SK-N-SH (cell line): ENCODE data around the gene GULP1. TPM values are rescaled to one million over a fixed set of nuclear protein-coding genes. Genes with fewer than 3 reads are reported as not detected.
"Not testable (repeated sequence)": the region's sequence is repeated elsewhere in the genome, so short reads cannot be mapped to it uniquely, and the experiment has no call there.

Experiments
- CTCF ChIA-PET: fragments of 300-600, 350-600 bp; formaldehyde crosslinking; extraction: SDS; loops from one replicate; lab custom pipeline; 2021; lab: Yijun Ruan, JAX
- POLR2A ChIA-PET: fragments of 350-600 bp; sonication (Branson Sonifier 250); formaldehyde crosslinking; extraction: SDS; loops from one replicate; lab custom pipeline; 2020; ENCODE audit warnings: antibody characterized with exemption, inconsistent platforms; lab: Yijun Ruan, JAX
- DNase-seq: peaks from one replicate; pipeline ENCODE4 v3.0.0; 2012
- H2AFZ ChIP-seq: fragments of 200-600 bp; sonication (generic); 2 replicates; pipeline ENCODE4 v1.8.1; 2016; ENCODE audit warnings: antibody characterized with exemption, mild to moderate bottlenecking, low read depth
- H3F3A ChIP-seq: fragments of 200-600 bp; sonication (generic); replicated peaks from 2 replicates; pipeline ENCODE3; 2016; ENCODE audit warnings: antibody characterized with exemption, mild to moderate bottlenecking; ENCODE audit not compliant: insufficient read depth
- H3K27ac ChIP-seq, 2 experiments: fragments of 200-500 bp in 1 of 2; fragments of 200-600 bp in 1 of 2; sonication (Bioruptor generic) in 1 of 2; sonication (generic), shearing (Covaris generic) in 1 of 2; 2 replicates each; pipeline versions ENCODE4 v1.5.1 to v1.6.1; 2014 to 2016; ENCODE audit warnings: low read depth in 2 of 2, inconsistent platforms in 1 of 2, low read length in 1 of 2, mild to moderate bottlenecking in 1 of 2, mixed read lengths in 1 of 2
- H3K27me3 ChIP-seq: fragments of 200-600 bp; sonication (generic), shearing (Covaris generic); 2 replicates; pipeline ENCODE4 v1.6.1; 2016; ENCODE audit warnings: mixed run types; ENCODE audit not compliant: insufficient read depth
- H3K36me3 ChIP-seq, 2 experiments: fragments of 200-500 bp in 1 of 2; fragments of 200-600 bp in 1 of 2; sonication (Bioruptor generic) in 1 of 2; sonication (generic) in 1 of 2; replicated peaks in 1 of 2; 2 replicates each; pipeline versions ENCODE3 to v1.5.1; 2014 to 2016; ENCODE audit warnings: low read length in 1 of 2, mild to moderate bottlenecking in 1 of 2; ENCODE audit not compliant: insufficient read depth in 2 of 2, control insufficient read depth in 1 of 2
- H3K4me1 ChIP-seq, 2 experiments: fragments of 200-500 bp in 1 of 2; fragments of 200-600 bp in 1 of 2; sonication (Bioruptor generic) in 1 of 2; sonication (generic), shearing (Covaris generic) in 1 of 2; 2 replicates each; pipeline versions ENCODE4 v1.5.1 to v1.6.1; 2014 to 2016; ENCODE audit warnings: low read depth in 1 of 2, low read length in 1 of 2, mixed run types in 1 of 2; ENCODE audit not compliant: insufficient read depth in 2 of 2, control insufficient read depth in 1 of 2
- H3K4me2 ChIP-seq: fragments of 200-600 bp; sonication (generic), shearing (Covaris generic); 2 replicates; pipeline ENCODE4 v1.6.1; 2017; ENCODE audit warnings: mixed run types
- H3K4me3 ChIP-seq, 2 experiments: fragments of 200-500 bp in 1 of 2; fragments of 200-600 bp in 1 of 2; sonication (Bioruptor generic) in 1 of 2; sonication (generic), shearing (Covaris generic) in 1 of 2; 2 replicates each; pipeline versions ENCODE4 v1.5.1 to v1.8.1; 2014 to 2016; ENCODE audit warnings: low read depth in 2 of 2, inconsistent platforms in 1 of 2, low read length in 1 of 2, mild to moderate bottlenecking in 1 of 2, mixed read lengths in 1 of 2, moderate library complexity in 1 of 2
- H3K79me2 ChIP-seq: fragments of 200-600 bp; sonication (generic); 2 replicates; pipeline ENCODE4 v1.8.1; 2017; ENCODE audit warnings: mild to moderate bottlenecking; ENCODE audit not compliant: insufficient read depth
- H3K9ac ChIP-seq: fragments of 200-600 bp; sonication (generic); 2 replicates; pipeline ENCODE4 v1.6.1; 2017; ENCODE audit warnings: mixed run types
- H3K9me2 ChIP-seq: fragments of 200-600 bp; sonication (generic); 2 replicates; pipeline ENCODE4 v1.6.1; 2017; ENCODE audit warnings: mixed run types
- H3K9me3 ChIP-seq: fragments of 200-600 bp; sonication (generic); 2 replicates; pipeline ENCODE4 v1.6.1; 2017; ENCODE audit warnings: mixed run types, mild to moderate bottlenecking, moderate library complexity
- H4K20me1 ChIP-seq: fragments of 200-600 bp; sonication (generic); 2 replicates; pipeline ENCODE4 v1.6.1; 2017; ENCODE audit warnings: mild to moderate bottlenecking, mixed run types; ENCODE audit not compliant: insufficient read depth
- GABPA ChIP-seq: IDR thresholded peaks from 2 replicates; pipeline ENCODE4 v1.4.0; 2012; ENCODE audit warnings: low read depth, mild to moderate bottlenecking
- JUND ChIP-seq: IDR thresholded peaks from 2 replicates; pipeline ENCODE4 v1.4.0; 2012
- NFIC ChIP-seq: IDR thresholded peaks from 2 replicates; pipeline ENCODE4 v1.4.0; 2012; ENCODE audit warnings: borderline replicate concordance
- NRF1 ChIP-seq: IDR thresholded peaks from 2 replicates; pipeline ENCODE4 v1.6.1; 2012; ENCODE audit warnings: low read depth, mild to moderate bottlenecking, low read length
- RAD21 ChIP-seq: IDR thresholded peaks from 2 replicates; pipeline ENCODE4 v1.6.1; 2012; ENCODE audit warnings: mild to moderate bottlenecking, low read length
- RFX5 ChIP-seq: IDR thresholded peaks from 2 replicates; pipeline ENCODE4 v1.6.1; 2012; ENCODE audit warnings: mild to moderate bottlenecking, improper control_type of control experiment, low read length
- YY1 ChIP-seq: IDR thresholded peaks from 2 replicates; pipeline ENCODE4 v1.4.0; 2012; ENCODE audit warnings: low read depth, mild to moderate bottlenecking
- WGBS: methylation state at CpG from one replicate; pipeline ENCODE4 v1.1.6; 2017; ENCODE audit warnings: low lambda C conversion rate; 5-methylcytosine and 5-hydroxymethylcytosine counted together
- polyA plus RNA-seq, 3 experiments: library from polyadenylated mRNA; depleted of rRNA; stranded (reverse); fragments of >200 nt; gene quantifications; 2 replicates each; pipeline ENCODE4 v1.2.3, GENCODE V29; 2012
- TF ChIP-seq, protein P1 (sequence below): fragments of 150-350 bp; IDR thresholded peaks from 2 replicates; pipeline ENCODE4 v1.6.1; 2017; ENCODE audit warnings: antibody characterized with exemption, low read length, low read depth, borderline replicate concordance
- TF ChIP-seq, protein P2 (sequence below): IDR thresholded peaks from 2 replicates; pipeline ENCODE4 v1.4.0; 2012; ENCODE audit warnings: low read depth, borderline replicate concordance
- TF ChIP-seq, protein P3 (sequence below): fragments of 150-350 bp; IDR thresholded peaks from 2 replicates; pipeline ENCODE4 v1.6.1; 2016; ENCODE audit warnings: mild to moderate bottlenecking, low read depth, low read length

The GULP1 gene
- polyA plus RNA-seq, 1 of the 3 experiments (the other 2 are of a cell fraction), result 33.8 TPM

DNA sequence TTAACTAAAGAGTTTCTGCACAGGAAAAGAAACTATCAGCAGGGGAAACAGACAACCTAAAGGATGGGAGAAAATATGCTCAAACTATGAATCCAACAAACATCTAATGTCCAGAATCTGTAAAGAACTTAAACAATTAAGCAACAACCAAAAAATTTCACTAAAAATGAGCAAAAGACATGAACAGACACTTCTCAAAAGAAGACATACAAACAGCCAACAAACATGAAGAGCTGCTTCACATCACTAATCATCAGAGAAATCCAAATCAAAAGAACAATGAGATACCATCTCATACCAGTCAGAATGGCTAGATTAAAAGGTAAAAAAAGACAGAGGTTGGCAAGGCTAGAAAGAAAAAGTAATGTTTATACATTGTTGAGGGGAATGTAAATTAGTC, 8.8 kb upstream of the GULP1 start (continued):
- TF ChIP-seq RFX5, result no peak
- TF ChIP-seq NFIC, result no peak
- TF ChIP-seq GABPA, result no peak

DNA sequence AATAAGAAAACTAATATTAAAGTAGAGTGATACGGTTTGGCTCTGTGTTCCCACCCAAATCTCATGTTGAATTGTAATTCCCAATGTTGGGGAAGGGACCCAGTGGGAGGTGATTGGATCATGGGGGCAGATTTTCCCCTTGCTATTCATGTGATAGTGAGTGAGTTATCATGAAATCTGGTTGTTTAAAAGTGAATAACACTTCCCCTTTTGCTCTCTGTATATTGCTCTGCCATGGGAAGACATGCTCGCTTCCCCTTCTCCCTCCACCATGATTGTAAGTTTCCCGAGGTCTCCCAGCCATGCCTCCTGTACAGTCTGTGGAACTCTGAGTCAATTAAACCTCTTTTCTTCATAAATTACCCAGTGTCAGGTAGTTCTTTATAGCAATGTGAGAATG, 7.4 kb upstream of the GULP1 start:
- H3K27me3 ChIP-seq, H3K9me3 ChIP-seq, H3K9ac ChIP-seq, H3K27ac ChIP-seq, H3F3A ChIP-seq, H4K20me1 ChIP-seq, H3K4me1 ChIP-seq, H3K36me3 ChIP-seq, H3K9me2 ChIP-seq, DNase-seq, H2AFZ ChIP-seq, H3K4me2 ChIP-seq, POLR2A ChIA-PET, H3K4me3 ChIP-seq, H3K79me2 ChIP-seq: not testable (repeated sequence)
- CTCF ChIA-PET, result interaction anchor here (2.1 kb wide), 1 partner anchor 85 kb away, joined by 5 read pairs; no protein-coding TSS in a partner anchor
- 87% methylated on average over 3 of the region's 3 CpGs for WGBS

DNA sequence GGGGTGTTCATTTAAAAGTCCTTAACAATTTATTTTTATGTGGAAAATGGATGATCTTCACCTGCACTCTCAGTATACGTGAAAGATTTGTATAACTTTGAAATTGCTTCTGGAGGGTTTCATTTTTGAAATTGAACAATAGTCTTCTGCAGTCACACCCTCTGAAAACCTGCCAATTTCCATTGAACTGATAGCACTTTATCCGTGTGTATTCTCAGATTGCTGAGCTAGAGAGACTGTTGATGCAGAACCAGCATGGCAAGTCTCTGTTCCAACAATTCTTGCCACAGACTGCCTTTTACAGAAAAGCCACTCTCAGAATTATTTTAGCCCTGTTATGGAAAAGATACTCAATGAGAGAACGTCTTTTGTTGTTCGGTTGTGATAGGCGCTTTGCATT, 6.6 kb upstream of the GULP1 start:
- H3K4me2 ChIP-seq, result no peak overlapping the region
- no peak overlapping the region for H3K9ac ChIP-seq
- H3K79me2 ChIP-seq, result no peaks in the 10 kb centered on the region
- H3K4me3 ChIP-seq, result no peak overlapping the region
- no peaks in the 10 kb centered on the region for H3F3A ChIP-seq
- H4K20me1 ChIP-seq, result no peaks in the 10 kb centered on the region
- no peaks in the 10 kb centered on the region for H3K27me3 ChIP-seq
- H2AFZ ChIP-seq, result no peak overlapping the region
- DNase-seq, result no peak
- H3K27ac ChIP-seq, result no peak overlapping the region
- ChIA-PET CTCF (interaction anchor here (2.1 kb wide), 1 partner anchor 84 kb away, joined by 5 read pairs; no protein-coding TSS in a partner anchor), POLR2A (no interaction called here)
- H3K9me3 ChIP-seq, result no peaks in the 10 kb centered on the region
- TF ChIP-seq, protein P1, sequence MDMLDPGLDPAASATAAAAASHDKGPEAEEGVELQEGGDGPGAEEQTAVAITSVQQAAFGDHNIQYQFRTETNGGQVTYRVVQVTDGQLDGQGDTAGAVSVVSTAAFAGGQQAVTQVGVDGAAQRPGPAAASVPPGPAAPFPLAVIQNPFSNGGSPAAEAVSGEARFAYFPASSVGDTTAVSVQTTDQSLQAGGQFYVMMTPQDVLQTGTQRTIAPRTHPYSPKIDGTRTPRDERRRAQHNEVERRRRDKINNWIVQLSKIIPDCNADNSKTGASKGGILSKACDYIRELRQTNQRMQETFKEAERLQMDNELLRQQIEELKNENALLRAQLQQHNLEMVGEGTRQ, result no peak
- TF ChIP-seq, protein P2, sequence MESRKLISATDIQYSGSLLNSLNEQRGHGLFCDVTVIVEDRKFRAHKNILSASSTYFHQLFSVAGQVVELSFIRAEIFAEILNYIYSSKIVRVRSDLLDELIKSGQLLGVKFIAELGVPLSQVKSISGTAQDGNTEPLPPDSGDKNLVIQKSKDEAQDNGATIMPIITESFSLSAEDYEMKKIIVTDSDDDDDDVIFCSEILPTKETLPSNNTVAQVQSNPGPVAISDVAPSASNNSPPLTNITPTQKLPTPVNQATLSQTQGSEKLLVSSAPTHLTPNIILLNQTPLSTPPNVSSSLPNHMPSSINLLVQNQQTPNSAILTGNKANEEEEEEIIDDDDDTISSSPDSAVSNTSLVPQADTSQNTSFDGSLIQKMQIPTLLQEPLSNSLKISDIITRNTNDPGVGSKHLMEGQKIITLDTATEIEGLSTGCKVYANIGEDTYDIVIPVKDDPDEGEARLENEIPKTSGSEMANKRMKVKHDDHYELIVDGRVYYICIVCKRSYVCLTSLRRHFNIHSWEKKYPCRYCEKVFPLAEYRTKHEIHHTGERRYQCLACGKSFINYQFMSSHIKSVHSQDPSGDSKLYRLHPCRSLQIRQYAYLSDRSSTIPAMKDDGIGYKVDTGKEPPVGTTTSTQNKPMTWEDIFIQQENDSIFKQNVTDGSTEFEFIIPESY, result no peak
- TF ChIP-seq NRF1, result no peak
- no peak for TF ChIP-seq JUND
- TF ChIP-seq RAD21, result no peak
- no peak for TF ChIP-seq YY1
- TF ChIP-seq, protein P3, sequence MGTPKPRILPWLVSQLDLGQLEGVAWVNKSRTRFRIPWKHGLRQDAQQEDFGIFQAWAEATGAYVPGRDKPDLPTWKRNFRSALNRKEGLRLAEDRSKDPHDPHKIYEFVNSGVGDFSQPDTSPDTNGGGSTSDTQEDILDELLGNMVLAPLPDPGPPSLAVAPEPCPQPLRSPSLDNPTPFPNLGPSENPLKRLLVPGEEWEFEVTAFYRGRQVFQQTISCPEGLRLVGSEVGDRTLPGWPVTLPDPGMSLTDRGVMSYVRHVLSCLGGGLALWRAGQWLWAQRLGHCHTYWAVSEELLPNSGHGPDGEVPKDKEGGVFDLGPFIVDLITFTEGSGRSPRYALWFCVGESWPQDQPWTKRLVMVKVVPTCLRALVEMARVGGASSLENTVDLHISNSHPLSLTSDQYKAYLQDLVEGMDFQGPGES, result no peak
- no peaks in the 10 kb centered on the region for H3K36me3 ChIP-seq
- WGBS, result 90% methylated on average over 5 of the region's 5 CpGs
- H3K9me2 ChIP-seq, result no peaks in the 10 kb centered on the region
- no peaks in the 10 kb centered on the region for H3K4me1 ChIP-seq
